BJ (cell line): Measurements from ENCODE around the gene DHCR7. TPM values are rescaled to one million over a fixed set of nuclear protein-coding genes. Genes with fewer than 3 reads are reported as not detected.

Experiments
- CTCF ChIA-PET: fragments of 350-600 bp; formaldehyde crosslinking; extraction: SDS; loops from one replicate; lab custom pipeline; 2021; ENCODE audit warnings: antibody characterized with exemption, inconsistent platforms; lab: Yijun Ruan, JAX
- POLR2A ChIA-PET: fragments of 300-600 bp; sonication (Branson Sonifier 250); formaldehyde crosslinking; extraction: SDS; loops from one replicate; lab custom pipeline; 2021; ENCODE audit warnings: antibody characterized with exemption; lab: Charles Lee
- DNase-seq: peaks from one replicate; pipeline ENCODE4 v3.0.0-alpha.2; 2011; ENCODE audit warnings: low read depth
- H3K27me3 ChIP-seq: 2 replicates; pipeline ENCODE4 v1.6.0; 2011; ENCODE audit warnings: low read length; ENCODE audit not compliant: control insufficient read depth, insufficient read depth
- H3K36me3 ChIP-seq: 2 replicates; pipeline ENCODE4 v1.5.1; 2011; ENCODE audit warnings: low read length; ENCODE audit not compliant: control insufficient read depth, insufficient read depth
- H3K4me3 ChIP-seq: 2 replicates; pipeline ENCODE4 v1.5.1; 2011; ENCODE audit warnings: low read depth, mild to moderate bottlenecking, control low read depth, low read length
- CTCF ChIP-seq: IDR thresholded peaks from 2 replicates; pipeline ENCODE4 v1.5.1; 2011; ENCODE audit warnings: low read depth, mild to moderate bottlenecking, control low read depth, inconsistent platforms, low read length, moderate library complexity; ENCODE audit not compliant: insufficient read depth
- polyA plus RNA-seq: library from polyadenylated mRNA; depleted of rRNA; stranded (reverse); fragments of >200 nt; gene quantifications from 2 replicates; pipeline ENCODE4 v1.2.3, GENCODE V29; 2011; rRNA removed
- small RNA-seq: library from RNA; depleted of rRNA; stranded (forward); fragments of <200 nt; gene quantifications from one replicate; pipeline ENCODE3, GENCODE V24; 2012; ENCODE audit warnings: low replicate concordance, low read depth; ENCODE audit not compliant: insufficient read length

DHCR7 gene
- polyA plus RNA-seq, 1 experiment = 61.1 TPM

GRCh38 chr11:71387784-71388636 lies 60.2 kb downstream of the DHCR7 start:
- no peaks in the 10 kb centered on the region for H3K36me3 ChIP-seq
- CTCF ChIA-PET = interaction anchor here (0.7 kb wide), 1 partner anchor 610 kb away, joined by 4 read pairs; no protein-coding TSS in a partner anchor
- H3K27me3 ChIP-seq = peaks cover 5% of the 10 kb centered on the region
- TF ChIP-seq CTCF = no peak
- no peak for DNase-seq
- no peak overlapping the region for H3K4me3 ChIP-seq
- POLR2A ChIA-PET = no interaction called here

- ChIA-PET CTCF (no interaction called here), POLR2A (no interaction called here)
- Histone ChIP-seq H3K4me3 (no peak overlapping the region), H3K27me3 (peaks cover 5% of the 10 kb centered on the region), H3K36me3 (no peaks in the 10 kb centered on the region)
- no peak for DNase-seq
- TF ChIP-seq CTCF = no peak
Observed at GRCh38 chr11:71387200-71387599, 61.0 kb downstream of the DHCR7 start.

- Histone ChIP-seq H3K4me3 (no peak overlapping the region), H3K36me3 (no peaks in the 10 kb centered on the region), H3K27me3 (peaks cover 5% of the 10 kb centered on the region)
- POLR2A ChIA-PET = no interaction called here
- CTCF ChIA-PET = no interaction called here
- no peak for TF ChIP-seq CTCF
- no peak for DNase-seq
Observed at GRCh38 chr11:71386202-71386601, 62.0 kb downstream of the DHCR7 start.

- Histone ChIP-seq H3K27me3 (peaks cover 4% of the 10 kb centered on the region), H3K36me3 (no peaks in the 10 kb centered on the region), H3K4me3 (no peak overlapping the region)
- CTCF ChIA-PET = interaction anchor here (0.9 kb wide), 1 partner anchor 12 kb away, joined by 3 read pairs; no protein-coding TSS in a partner anchor
- no peak for DNase-seq
- TF ChIP-seq CTCF = no peak
- POLR2A ChIA-PET = no interaction called here
Observed at GRCh38 chr11:71385091-71385490, 63.1 kb downstream of the DHCR7 start.

GRCh38 chr11:71384561-71384960 lies 63.6 kb downstream of the DHCR7 start:
- TF ChIP-seq CTCF = no peak
- Histone ChIP-seq H3K4me3 (no peak overlapping the region), H3K36me3 (no peaks in the 10 kb centered on the region), H3K27me3 (peaks cover 4% of the 10 kb centered on the region)
- ChIA-PET POLR2A (no interaction called here), CTCF (interaction anchor here (0.9 kb wide), 1 partner anchor 12 kb away, joined by 3 read pairs; no protein-coding TSS in a partner anchor)
- DNase-seq = no peak

Small RNAs within 50 kb of the gene (small RNA-seq; reads per million reads assigned to genes)
- gene MIR6754 = not detected

Other genes starting within 250 kb of the DHCR7 start
- 0.28 and 0.37 TPM in 2 replicates for gene SHANK2, start 195.8 kb downstream of the DHCR7 start, polyA plus RNA-seq
- gene NADSYN1, start 4.8 kb upstream of the DHCR7 start, polyA plus RNA-seq = 44.3 and 63.6 TPM in 2 replicates
- gene KRTAP5-7, start 78.9 kb upstream of the DHCR7 start, polyA plus RNA-seq = not detected in 2 replicates
- gene KRTAP5-8, start 89.6 kb upstream of the DHCR7 start, polyA plus RNA-seq = not detected in 2 replicates
- gene KRTAP5-9, start 100.0 kb upstream of the DHCR7 start, polyA plus RNA-seq = 0.09 TPM in 1 of 2 replicates, not detected in the other
- 0.06 TPM in 1 of 2 replicates, not detected in the other for gene KRTAP5-10, start 117.2 kb upstream of the DHCR7 start, polyA plus RNA-seq
- gene KRTAP5-11, start 134.5 kb upstream of the DHCR7 start, polyA plus RNA-seq = not detected in 2 replicates